A549 (cell line): ENCODE results near the gene SEPTIN7.

Source experiments
- CHD4 ChIP-seq: fragments of 200-600 bp; sonication (generic); IDR thresholded peaks from 2 replicates; pipeline ENCODE4 v1.6.1; 2016; ENCODE audit warnings: antibody characterized with exemption, mild to moderate bottlenecking, borderline replicate concordance
- MAFK ChIP-seq: fragments of 450-650 bp; IDR thresholded peaks from 2 replicates; pipeline ENCODE4 v1.6.1; 2014; ENCODE audit not compliant: partially characterized antibody
- MAZ ChIP-seq: fragments of 150-350 bp; IDR thresholded peaks from 2 replicates; pipeline ENCODE4 v1.6.1; 2014; ENCODE audit warnings: antibody characterized with exemption, low read depth, low read length, borderline replicate concordance

- TF ChIP-seq CHD4 = no peak
- TF ChIP-seq MAFK = no peak
- TF ChIP-seq MAZ = no peak
Observed at GRCh38 chr7:35753761-35754603, 46.9 kb upstream of the SEPTIN7 start.
